HL-60 (cell line): ENCODE data around the gene HBQ1.
"Not testable (repeated sequence)": the region's sequence is repeated elsewhere in the genome, so short reads cannot be mapped to it uniquely, and the experiment has no call there.

ENCODE experiments used
- DNase-seq, 2 experiments: peaks; one replicate each; pipeline ENCODE4 v3.0.0-alpha.2; 2010 to 2020; ENCODE audit warnings: low read depth in 1 of 2, low spot score in 1 of 2
- H3K27ac ChIP-seq: fragments of 250-450 bp; sonication (Bioruptor Pico); replicated peaks from 2 replicates; pipeline ENCODE4 v1.5.1; 2020; ENCODE audit warnings: mild to moderate bottlenecking, moderate library complexity
- H3K27me3 ChIP-seq: fragments of 250-450 bp; sonication (Bioruptor Pico); 2 replicates; pipeline ENCODE4 v1.5.1; 2021; ENCODE audit warnings: mild to moderate bottlenecking, moderate library complexity; ENCODE audit not compliant: insufficient read depth, poor library complexity, severe bottlenecking
- H3K4me3 ChIP-seq: replicated peaks from 2 replicates; pipeline ENCODE4 v1.5.1; 2011; ENCODE audit warnings: mild to moderate bottlenecking, control low read depth, low read length; ENCODE audit not compliant: insufficient read depth
- CTCF ChIP-seq: IDR thresholded peaks from one replicate; pipeline ENCODE4 v1.5.1; 2011; ENCODE audit warnings: low read length, control low read depth, inconsistent platforms; ENCODE audit not compliant: insufficient read depth
- GABPA ChIP-seq: IDR thresholded peaks from 2 replicates; pipeline ENCODE4 v1.6.1; 2012; ENCODE audit warnings: low read depth
- POLR2AphosphoS5 ChIP-seq: IDR thresholded peaks from 2 replicates; pipeline ENCODE4 v1.6.1; 2012; ENCODE audit warnings: low read depth
- REST ChIP-seq: IDR thresholded peaks from 2 replicates; pipeline ENCODE4 v1.6.1; 2012; ENCODE audit warnings: low read depth; ENCODE audit not compliant: insufficient replicate concordance
- SPI1 ChIP-seq: IDR thresholded peaks from 2 replicates; pipeline ENCODE4 v1.6.1; 2012; ENCODE audit warnings: low read depth, mild to moderate bottlenecking, borderline replicate concordance

Gene HBQ1

GRCh38 chr16:159136-159849, 21.0 kb upstream of the HBQ1 start:
- Histone ChIP-seq H3K27ac (no peak overlapping the region), H3K4me3 (no peak overlapping the region), H3K27me3 (peaks cover 30% of the 10 kb centered on the region)
- TF ChIP-seq REST (no peak), GABPA (no peak), POLR2AphosphoS5 (no peak), CTCF (no peak), SPI1 (no peak)
- no peak for DNase-seq

- not testable (repeated sequence) for H3K27ac ChIP-seq, H3K4me3 ChIP-seq, DNase-seq
- H3K27me3 ChIP-seq: peaks cover 25% of the 10 kb centered on the region
These were observed 20.0 kb upstream of the HBQ1 start for GRCh38 chr16:160242-160641.

- H3K4me3 ChIP-seq: no peak overlapping the region
- DNase-seq: no peak
- H3K27me3 ChIP-seq: peaks cover 30% of the 10 kb centered on the region
- no peak overlapping the region for H3K27ac ChIP-seq
- no peak for TF ChIP-seq CTCF
- TF ChIP-seq SPI1: no peak
- no peak for TF ChIP-seq GABPA
- no peak for TF ChIP-seq REST
- no peak for TF ChIP-seq POLR2AphosphoS5
These were observed 19.5 kb upstream of the HBQ1 start for GRCh38 chr16:160691-161190.

- Histone ChIP-seq H3K27me3 (peaks cover 46% of the 10 kb centered on the region), H3K27ac (no peak overlapping the region), H3K4me3 (no peak overlapping the region)
- DNase-seq: no peak
- TF ChIP-seq CTCF: no peak
- TF ChIP-seq GABPA: no peak
- no peak for TF ChIP-seq SPI1
- no peak for TF ChIP-seq POLR2AphosphoS5
- no peak for TF ChIP-seq REST
These were observed 17.8 kb upstream of the HBQ1 start for GRCh38 chr16:162271-162991.

- H3K4me3 ChIP-seq, H3K27ac ChIP-seq, DNase-seq: not testable (repeated sequence)
- H3K27me3 ChIP-seq: peaks cover 48% of the 10 kb centered on the region
These were observed 17.1 kb upstream of the HBQ1 start for GRCh38 chr16:163139-163538.
